Mesendoderm (in vitro differentiated cells): ENCODE measurements around the gene METTL24.
A peak's percentile ranks its signal among the peaks of the same experiment; 100 is the strongest.

Experiments used
- DNase-seq: peaks from one replicate; pipeline ENCODE4 v3.0.0; 2013
- H2AK5ac ChIP-seq: 2 replicates; pipeline ENCODE4 v1.6.1; 2013; ENCODE audit warnings: low read length, inconsistent platforms
- H2BK120ac ChIP-seq: 2 replicates; pipeline ENCODE4 v1.6.1; 2013; ENCODE audit warnings: low read depth, mild to moderate bottlenecking, low read length, moderate library complexity, mixed read lengths
- H2BK15ac ChIP-seq: replicated peaks from 2 replicates; pipeline ENCODE4 v1.6.1; 2013; ENCODE audit warnings: low read depth, mild to moderate bottlenecking, moderate library complexity
- H2BK5ac ChIP-seq: 2 replicates; pipeline ENCODE4 v1.6.1; 2013; ENCODE audit warnings: low read length, inconsistent platforms
- H3K18ac ChIP-seq: 2 replicates; pipeline ENCODE4 v1.6.1; 2013; ENCODE audit warnings: mild to moderate bottlenecking, low read length, mixed read lengths
- H3K23ac ChIP-seq: one replicate; pipeline ENCODE4 v1.6.1; 2013; ENCODE audit warnings: low read length
- H3K27ac ChIP-seq: 2 replicates; pipeline ENCODE4 v1.5.1; 2013; ENCODE audit warnings: low read depth, mild to moderate bottlenecking, inconsistent platforms, low read length, moderate library complexity
- H3K27me3 ChIP-seq: 2 replicates; pipeline ENCODE4 v1.6.1; 2013; ENCODE audit warnings: low read length, control low read depth, mild to moderate bottlenecking, inconsistent platforms; ENCODE audit not compliant: insufficient read depth, poor library complexity
- H3K36me3 ChIP-seq: 2 replicates; pipeline ENCODE4 v1.6.1; 2013; ENCODE audit warnings: low read length, inconsistent platforms; ENCODE audit not compliant: control insufficient read depth, insufficient read depth
- H3K4ac ChIP-seq: one replicate; pipeline ENCODE4 v1.6.1; 2013; ENCODE audit warnings: low read depth, mild to moderate bottlenecking, low read length, moderate library complexity
- H3K4me1 ChIP-seq: 2 replicates; pipeline ENCODE4 v1.6.1; 2013; ENCODE audit warnings: low read depth, low read length, inconsistent platforms; ENCODE audit not compliant: control insufficient read depth
- H3K4me2 ChIP-seq: 2 replicates; pipeline ENCODE4 v1.6.1; 2013; ENCODE audit warnings: low read length
- H3K4me3 ChIP-seq: 2 replicates; pipeline ENCODE4 v1.5.1; 2013; ENCODE audit warnings: mild to moderate bottlenecking, low read length
- H3K56ac ChIP-seq: one replicate; pipeline ENCODE4 v1.6.1; 2013; ENCODE audit warnings: low read length
- H3K79me1 ChIP-seq: 2 replicates; pipeline ENCODE4 v1.6.1; 2013; ENCODE audit warnings: low read length, inconsistent platforms
- H3K79me2 ChIP-seq: 2 replicates; pipeline ENCODE4 v1.6.1; 2013; ENCODE audit warnings: mild to moderate bottlenecking, low read length; ENCODE audit not compliant: control insufficient read depth, insufficient read depth
- H3K9ac ChIP-seq: 2 replicates; pipeline ENCODE4 v1.6.1; 2013; ENCODE audit warnings: low read length, inconsistent platforms
- H4K5ac ChIP-seq: one replicate; pipeline ENCODE4 v1.6.1; 2013; ENCODE audit warnings: low read length
- H4K8ac ChIP-seq: one replicate; pipeline ENCODE4 v1.6.1; 2013; ENCODE audit warnings: low read depth, mild to moderate bottlenecking, control low read depth, low read length, moderate library complexity
- WGBS: extraction: QIAGEN DNeasy Blood & Tissue Kit; methylation state at CpG from one replicate; pipeline ENCODE4 v1.1.7; 2013; ENCODE audit warnings: low lambda C conversion rate, missing lambda C conversion rate; ENCODE audit not compliant: insufficient coverage; ENCODE audit errors: extremely low coverage; 5-methylcytosine and 5-hydroxymethylcytosine counted together

METTL24 gene

GRCh38 chr6:110322151-110322873 lies 35.8 kb downstream of the METTL24 start:
- Histone ChIP-seq H4K5ac (no peak overlapping the region), H3K23ac (no peak overlapping the region), H2AK5ac (no peak overlapping the region), H3K18ac (no peak overlapping the region), H3K27ac (no peak overlapping the region), H3K27me3 (no peaks in the 10 kb centered on the region), H3K56ac (peak overlapping the region; percentile 30), H2BK120ac (no peak overlapping the region), H2BK5ac (no peak overlapping the region), H3K36me3 (no peaks in the 10 kb centered on the region), H3K4me2 (no peak overlapping the region), H4K8ac (no peak overlapping the region), H3K79me2 (no peaks in the 10 kb centered on the region), H2BK15ac (no peak overlapping the region), H3K4me3 (no peak overlapping the region), H3K79me1 (no peaks in the 10 kb centered on the region), H3K4me1 (peaks cover 13% of the 10 kb centered on the region), H3K4ac (peak overlapping the region; percentile 6), H3K9ac (no peak overlapping the region)
- peak; percentile 68 for DNase-seq
- no CpG with 5 or more reads among the region's 6 CpGs for WGBS

- Histone ChIP-seq H3K27me3 (no peaks in the 10 kb centered on the region), H3K4ac (no peak overlapping the region)
These were observed 37.8 kb downstream of the METTL24 start for GRCh38 chr6:110320307-110320706.

GRCh38 chr6:110319843-110320242 lies 38.3 kb downstream of the METTL24 start:
- Histone ChIP-seq H3K79me2 (no peaks in the 10 kb centered on the region), H3K23ac (no peak overlapping the region), H3K9ac (no peak overlapping the region), H3K79me1 (no peaks in the 10 kb centered on the region), H2BK5ac (no peak overlapping the region), H3K56ac (no peak overlapping the region), H3K27ac (no peak overlapping the region), H4K5ac (no peak overlapping the region), H2AK5ac (no peak overlapping the region), H3K18ac (no peak overlapping the region), H2BK15ac (no peak overlapping the region), H3K4me2 (no peak overlapping the region), H3K4ac (no peak overlapping the region), H4K8ac (no peak overlapping the region), H3K4me1 (peaks cover 13% of the 10 kb centered on the region), H3K36me3 (no peaks in the 10 kb centered on the region), H3K27me3 (no peaks in the 10 kb centered on the region), H2BK120ac (no peak overlapping the region), H3K4me3 (no peak overlapping the region)
- WGBS, result no CpG with 5 or more reads among the region's 2 CpGs
- no peak for DNase-seq

More at GRCh38 chr6:110320307-110320706, 37.8 kb downstream of the METTL24 start:
- H2AK5ac ChIP-seq, result no peak overlapping the region
- DNase-seq, result no peak
- H4K5ac ChIP-seq, result no peak overlapping the region
- no peak overlapping the region for H3K4me2 ChIP-seq
- H3K27ac ChIP-seq, result no peak overlapping the region
- H3K4me3 ChIP-seq, result no peak overlapping the region
- no peak overlapping the region for H2BK120ac ChIP-seq
- no peak overlapping the region for H3K18ac ChIP-seq
- no CpG with 5 or more reads among the region's 7 CpGs for WGBS
- no peaks in the 10 kb centered on the region for H3K79me2 ChIP-seq
- no peak overlapping the region for H3K56ac ChIP-seq
- no peak overlapping the region for H3K9ac ChIP-seq
- H4K8ac ChIP-seq, result no peak overlapping the region
- H3K4me1 ChIP-seq, result peaks cover 13% of the 10 kb centered on the region
- no peaks in the 10 kb centered on the region for H3K36me3 ChIP-seq
- H3K79me1 ChIP-seq, result no peaks in the 10 kb centered on the region
- no peak overlapping the region for H2BK15ac ChIP-seq
- no peak overlapping the region for H3K23ac ChIP-seq
- H2BK5ac ChIP-seq, result no peak overlapping the region

GRCh38 chr6:110319381-110319780 lies 38.8 kb downstream of the METTL24 start:
- H3K4me3 ChIP-seq, result no peak overlapping the region
- H3K56ac ChIP-seq, result no peak overlapping the region
- no peaks in the 10 kb centered on the region for H3K79me1 ChIP-seq
- H3K27ac ChIP-seq, result no peak overlapping the region
- H3K18ac ChIP-seq, result no peak overlapping the region
- H4K5ac ChIP-seq, result no peak overlapping the region
- H3K79me2 ChIP-seq, result no peaks in the 10 kb centered on the region
- no peak for DNase-seq
- H3K4me1 ChIP-seq, result peaks cover 13% of the 10 kb centered on the region
- H3K27me3 ChIP-seq, result no peaks in the 10 kb centered on the region
- no peak overlapping the region for H4K8ac ChIP-seq
- no peak overlapping the region for H3K23ac ChIP-seq
- H3K4me2 ChIP-seq, result no peak overlapping the region
- no CpG with 5 or more reads among the region's 3 CpGs for WGBS
- H2BK120ac ChIP-seq, result no peak overlapping the region
- H3K4ac ChIP-seq, result no peak overlapping the region
- H3K9ac ChIP-seq, result no peak overlapping the region
- H2BK5ac ChIP-seq, result no peak overlapping the region
- no peaks in the 10 kb centered on the region for H3K36me3 ChIP-seq
- H2BK15ac ChIP-seq, result no peak overlapping the region
- no peak overlapping the region for H2AK5ac ChIP-seq

GRCh38 chr6:110318971-110319370 lies 39.2 kb downstream of the METTL24 start:
- Histone ChIP-seq H3K9ac (no peak overlapping the region), H3K18ac (no peak overlapping the region), H2AK5ac (no peak overlapping the region), H3K4me2 (no peak overlapping the region), H3K4me1 (peaks cover 13% of the 10 kb centered on the region), H4K5ac (no peak overlapping the region), H3K4me3 (no peak overlapping the region), H3K23ac (no peak overlapping the region), H3K79me2 (no peaks in the 10 kb centered on the region), H3K36me3 (no peaks in the 10 kb centered on the region), H2BK5ac (no peak overlapping the region), H4K8ac (no peak overlapping the region), H3K79me1 (no peaks in the 10 kb centered on the region), H3K4ac (no peak overlapping the region), H2BK120ac (no peak overlapping the region), H3K27ac (no peak overlapping the region), H3K27me3 (no peaks in the 10 kb centered on the region), H3K56ac (no peak overlapping the region), H2BK15ac (no peak overlapping the region)
- no peak for DNase-seq
- no CpG with 5 or more reads among the region's 3 CpGs for WGBS

- Histone ChIP-seq H3K79me2 (no peaks in the 10 kb centered on the region), H3K56ac (no peak overlapping the region), H4K5ac (no peak overlapping the region), H3K4me3 (no peak overlapping the region), H3K4ac (no peak overlapping the region), H3K4me2 (no peak overlapping the region), H3K36me3 (no peaks in the 10 kb centered on the region), H3K79me1 (no peaks in the 10 kb centered on the region), H4K8ac (no peak overlapping the region), H2AK5ac (no peak overlapping the region), H3K18ac (no peak overlapping the region), H2BK120ac (no peak overlapping the region), H2BK5ac (no peak overlapping the region), H3K9ac (no peak overlapping the region), H3K23ac (no peak overlapping the region), H3K4me1 (peaks cover 8% of the 10 kb centered on the region), H3K27me3 (no peaks in the 10 kb centered on the region), H2BK15ac (no peak overlapping the region), H3K27ac (no peak overlapping the region)
- no CpG with 5 or more reads among the region's 3 CpGs for WGBS
- no peak for DNase-seq
These were observed 40.5 kb downstream of the METTL24 start for GRCh38 chr6:110317646-110318045.
